IPS-18a (cell line): ENCODE measurements around the gene PRKAR2B.

Experiments used
- H3K27ac ChIP-seq: one replicate; pipeline ENCODE4 v1.5.1; 2013; ENCODE audit warnings: low read length
- H3K27me3 ChIP-seq: one replicate; pipeline ENCODE4 v1.6.1; 2013; ENCODE audit warnings: mild to moderate bottlenecking, low read length; ENCODE audit not compliant: control insufficient read depth, insufficient read depth
- H3K36me3 ChIP-seq: one replicate; pipeline ENCODE4 v1.6.1; 2013; ENCODE audit warnings: low read depth, low read length; ENCODE audit not compliant: control insufficient read depth
- H3K4me1 ChIP-seq: one replicate; pipeline ENCODE4 v1.6.1; 2013; ENCODE audit warnings: low read depth, low read length; ENCODE audit not compliant: control insufficient read depth
- H3K4me3 ChIP-seq: one replicate; pipeline ENCODE4 v1.5.1; 2013; ENCODE audit warnings: low read length
- H3K9ac ChIP-seq: one replicate; pipeline ENCODE4 v1.6.1; 2013; ENCODE audit warnings: mild to moderate bottlenecking, low read length, moderate library complexity
- H3K9me3 ChIP-seq: one replicate; pipeline ENCODE4 v1.6.1; 2013; ENCODE audit warnings: low read depth, low read length; ENCODE audit not compliant: control insufficient read depth

PRKAR2B gene

GRCh38 chr7:107044347-107045194, at the start of gene PRKAR2B:
Gene PRKAR2B, plus strand, starts transcription at chr7:107044705. Its CDS starts 203 bp downstream, at chr7:107044908.
- H3K4me3 ChIP-seq = peak within 1 kb of the TSS; percentile 73
- peaks cover 21% of the 10 kb centered on the region for H3K4me1 ChIP-seq
- H3K9me3 ChIP-seq = no peaks in the 10 kb centered on the region
- peak within 1 kb of the TSS; percentile 26 for H3K9ac ChIP-seq
- H3K27ac ChIP-seq = no peak within 1 kb of the TSS
- no peaks in the 10 kb centered on the region for H3K36me3 ChIP-seq
- H3K27me3 ChIP-seq = peaks cover 13% of the 10 kb centered on the region

- no peak overlapping the region for H3K27ac ChIP-seq
- H3K27me3 ChIP-seq = no peaks in the 10 kb centered on the region
- no peak overlapping the region for H3K9ac ChIP-seq
- no peaks in the 10 kb centered on the region for H3K4me1 ChIP-seq
- no peaks in the 10 kb centered on the region for H3K36me3 ChIP-seq
- no peak overlapping the region for H3K4me3 ChIP-seq
- no peaks in the 10 kb centered on the region for H3K9me3 ChIP-seq
Observed at GRCh38 chr7:106994833-106995232, 49.7 kb upstream of the PRKAR2B start.

GRCh38 chr7:106997487-106998271, 46.8 kb upstream of the PRKAR2B start:
- Histone ChIP-seq H3K27ac (no peak overlapping the region), H3K36me3 (no peaks in the 10 kb centered on the region), H3K9ac (no peak overlapping the region), H3K4me1 (no peaks in the 10 kb centered on the region), H3K4me3 (no peak overlapping the region), H3K27me3 (no peaks in the 10 kb centered on the region), H3K9me3 (no peaks in the 10 kb centered on the region)

GRCh38 chr7:106999023-106999422, 45.5 kb upstream of the PRKAR2B start:
- Histone ChIP-seq H3K4me1 (no peaks in the 10 kb centered on the region), H3K27ac (no peak overlapping the region), H3K27me3 (no peaks in the 10 kb centered on the region), H3K9ac (no peak overlapping the region), H3K9me3 (no peaks in the 10 kb centered on the region), H3K4me3 (no peak overlapping the region), H3K36me3 (no peaks in the 10 kb centered on the region)

GRCh38 chr7:107001490-107001889, 43.0 kb upstream of the PRKAR2B start:
- Histone ChIP-seq H3K9ac (no peak overlapping the region), H3K4me1 (no peaks in the 10 kb centered on the region), H3K27me3 (no peaks in the 10 kb centered on the region), H3K36me3 (no peaks in the 10 kb centered on the region), H3K27ac (no peak overlapping the region), H3K4me3 (no peak overlapping the region), H3K9me3 (no peaks in the 10 kb centered on the region)

- Histone ChIP-seq H3K4me3 (no peak overlapping the region), H3K27me3 (no peaks in the 10 kb centered on the region), H3K27ac (no peak overlapping the region), H3K9me3 (no peaks in the 10 kb centered on the region), H3K9ac (no peak overlapping the region), H3K36me3 (no peaks in the 10 kb centered on the region), H3K4me1 (no peaks in the 10 kb centered on the region)
Observed at GRCh38 chr7:107002126-107002525, 42.4 kb upstream of the PRKAR2B start.

GRCh38 chr7:107002529-107002998, 41.9 kb upstream of the PRKAR2B start:
- H3K36me3 ChIP-seq = no peaks in the 10 kb centered on the region
- H3K27me3 ChIP-seq = no peaks in the 10 kb centered on the region
- no peaks in the 10 kb centered on the region for H3K4me1 ChIP-seq
- H3K9ac ChIP-seq = no peak overlapping the region
- H3K9me3 ChIP-seq = no peaks in the 10 kb centered on the region
- H3K27ac ChIP-seq = no peak overlapping the region
- no peak overlapping the region for H3K4me3 ChIP-seq

GRCh38 chr7:107007007-107007891, 37.3 kb upstream of the PRKAR2B start:
- Histone ChIP-seq H3K9me3 (no peaks in the 10 kb centered on the region), H3K27ac (no peak overlapping the region), H3K27me3 (no peaks in the 10 kb centered on the region), H3K9ac (no peak overlapping the region), H3K4me1 (no peaks in the 10 kb centered on the region), H3K36me3 (no peaks in the 10 kb centered on the region), H3K4me3 (no peak overlapping the region)

- Histone ChIP-seq H3K27ac (no peak overlapping the region), H3K9ac (no peak overlapping the region), H3K4me1 (no peaks in the 10 kb centered on the region), H3K27me3 (no peaks in the 10 kb centered on the region), H3K9me3 (no peaks in the 10 kb centered on the region), H3K36me3 (no peaks in the 10 kb centered on the region), H3K4me3 (no peak overlapping the region)
Observed at GRCh38 chr7:107007892-107008287, 36.6 kb upstream of the PRKAR2B start.

GRCh38 chr7:107009846-107010203, 34.7 kb upstream of the PRKAR2B start:
- Histone ChIP-seq H3K9me3 (no peaks in the 10 kb centered on the region), H3K4me1 (peaks cover 7% of the 10 kb centered on the region), H3K4me3 (no peak overlapping the region), H3K36me3 (no peaks in the 10 kb centered on the region), H3K27ac (no peak overlapping the region), H3K9ac (no peak overlapping the region), H3K27me3 (no peaks in the 10 kb centered on the region)

- Histone ChIP-seq H3K4me1 (peaks cover 7% of the 10 kb centered on the region), H3K9me3 (no peaks in the 10 kb centered on the region), H3K9ac (no peak overlapping the region), H3K36me3 (no peaks in the 10 kb centered on the region), H3K27ac (no peak overlapping the region), H3K4me3 (no peak overlapping the region), H3K27me3 (no peaks in the 10 kb centered on the region)
Observed at GRCh38 chr7:107012691-107013090, 31.8 kb upstream of the PRKAR2B start.
